GM19468 (cell line): ENCODE results near the gene NRXN3.

Experiments used
- ATAC-seq: cut with Tn5 transposase; IDR thresholded peaks from one replicate; pipeline ENCODE4 v1.9.1; 2021; ENCODE audit warnings: mild to moderate bottlenecking, moderate library complexity, moderate number of reproducible peaks; ENCODE audit not compliant: unreplicated experiment; ENCODE audit errors: extremely low read depth

NRXN3 gene

GRCh38 chr14:79225815-79226214 lies 1055.6 kb downstream of the NRXN3 start:
- ATAC-seq = no peak

GRCh38 chr14:79229383-79229909 lies 1059.3 kb downstream of the NRXN3 start:
- no peak for ATAC-seq

GRCh38 chr14:79242666-79243065 lies 1072.5 kb downstream of the NRXN3 start:
- no peak for ATAC-seq

GRCh38 chr14:79246173-79246572 lies 1076.0 kb downstream of the NRXN3 start:
- ATAC-seq = no peak

GRCh38 chr14:79248126-79248525 lies 1078.0 kb downstream of the NRXN3 start:
- no peak for ATAC-seq

- no peak for ATAC-seq
These were observed 1078.6 kb downstream of the NRXN3 start for GRCh38 chr14:79248771-79249170.

- no peak for ATAC-seq
These were observed 1081.1 kb downstream of the NRXN3 start for GRCh38 chr14:79251278-79251677.

- ATAC-seq = no peak
These were observed 1083.4 kb downstream of the NRXN3 start for GRCh38 chr14:79253576-79253975.

- no peak for ATAC-seq
These were observed 1084.0 kb downstream of the NRXN3 start for GRCh38 chr14:79254069-79254775.

- no peak for ATAC-seq
These were observed 1086.2 kb downstream of the NRXN3 start for GRCh38 chr14:79256380-79256779.

GRCh38 chr14:79260406-79260805 lies 1090.2 kb downstream of the NRXN3 start:
- ATAC-seq = no peak

GRCh38 chr14:79265366-79265946 lies 1095.3 kb downstream of the NRXN3 start:
- no peak for ATAC-seq

- no peak for ATAC-seq
These were observed 1100.2 kb downstream of the NRXN3 start for GRCh38 chr14:79270361-79270760.

- ATAC-seq = no peak
These were observed 1100.9 kb downstream of the NRXN3 start for GRCh38 chr14:79271122-79271521.

- no peak for ATAC-seq
These were observed 1104.6 kb downstream of the NRXN3 start for GRCh38 chr14:79274641-79275291.

- no peak for ATAC-seq
These were observed 1105.1 kb downstream of the NRXN3 start for GRCh38 chr14:79275292-79275655.

GRCh38 chr14:79278286-79278797 lies 1108.2 kb downstream of the NRXN3 start:
- ATAC-seq = no peak

- ATAC-seq = no peak
These were observed 1108.8 kb downstream of the NRXN3 start for GRCh38 chr14:79278798-79279644.

GRCh38 chr14:79279645-79280597 lies 1109.7 kb downstream of the NRXN3 start:
- no peak for ATAC-seq
